SK-N-SH (cell line): ENCODE data around the gene MCUB.

ENCODE experiments used
- CHD2 ChIP-seq: fragments of 150-350 bp; IDR thresholded peaks from 2 replicates; pipeline ENCODE4 v1.6.1; 2018; ENCODE audit warnings: low read length; ENCODE audit not compliant: partially characterized antibody
- CTCF ChIP-seq: fragments of 200-600 bp; sonication (generic); IDR thresholded peaks from 2 replicates; pipeline ENCODE4 v1.6.1; 2017; ENCODE audit warnings: antibody characterized with exemption, mild to moderate bottlenecking, moderate library complexity
- FOXJ3 ChIP-seq: sonication (generic); formaldehyde crosslinking; IDR thresholded peaks from 2 replicates; pipeline ENCODE4 v1.5.1; 2020; ENCODE audit warnings: mild to moderate bottlenecking, missing genetic modification reagents
- GATA2 ChIP-seq: sonication (generic); formaldehyde crosslinking; IDR thresholded peaks from 2 replicates; pipeline ENCODE4 v1.5.0; 2020; ENCODE audit warnings: mild to moderate bottlenecking, missing genetic modification reagents
- REST ChIP-seq: IDR thresholded peaks from 2 replicates; pipeline ENCODE4 v1.6.1; 2012; ENCODE audit warnings: mild to moderate bottlenecking, low read depth, low read length, moderate library complexity
- TCF12 ChIP-seq: IDR thresholded peaks from 2 replicates; pipeline ENCODE4 v1.4.0; 2012
- USF2 ChIP-seq: fragments of 150-350 bp; IDR thresholded peaks from 2 replicates; pipeline ENCODE4 v1.6.1; 2017; ENCODE audit warnings: antibody characterized with exemption, low read length, low read depth, borderline replicate concordance
- YY1 ChIP-seq: IDR thresholded peaks from 2 replicates; pipeline ENCODE4 v1.4.0; 2012; ENCODE audit warnings: low read depth, mild to moderate bottlenecking

GRCh38 chr4:109554971-109555370 is 5.1 kb upstream of the MCUB start:
- no peak for TF ChIP-seq CTCF
- no peak for TF ChIP-seq TCF12
- TF ChIP-seq REST: no peak
- TF ChIP-seq CHD2: no peak
- TF ChIP-seq GATA2 (CRISPR knock-in tag): no peak
- TF ChIP-seq FOXJ3: no peak
- no peak for TF ChIP-seq YY1
- no peak for TF ChIP-seq USF2
